BE2C (cell line): ENCODE results near the gene HEXD.
"Not testable (repeated sequence)": the region's sequence is repeated elsewhere in the genome, so short reads cannot be mapped to it uniquely, and the experiment has no call there.

ENCODE experiments used
- DNase-seq: peaks from one replicate; pipeline ENCODE4 v3.0.0-alpha.2; 2020
- H3K27me3 ChIP-seq: fragments of 250-450 bp; sonication (Bioruptor Pico); 2 replicates; pipeline ENCODE4 v1.5.1; 2020; ENCODE audit warnings: mild to moderate bottlenecking
- H3K36me3 ChIP-seq: fragments of 250-450 bp; sonication (Bioruptor Pico); 2 replicates; pipeline ENCODE4 v1.5.1; 2020; ENCODE audit warnings: mild to moderate bottlenecking
- H3K4me1 ChIP-seq: fragments of 250-450 bp; sonication (Bioruptor Pico); 2 replicates; pipeline ENCODE4 v1.5.1; 2020
- H3K4me3 ChIP-seq: 2 replicates; pipeline ENCODE4 v1.5.1; 2011; ENCODE audit warnings: low read depth, low read length
- H3K9me3 ChIP-seq: fragments of 250-450 bp; sonication (Bioruptor Pico); 2 replicates; pipeline ENCODE4 v1.5.1; 2020
- CTCF ChIP-seq: IDR thresholded peaks from 2 replicates; pipeline ENCODE4 v1.5.1; 2012; ENCODE audit warnings: mild to moderate bottlenecking, low read depth, low read length

Gene HEXD

GRCh38 chr17:82377924-82378740, 40.0 kb upstream of the HEXD start:
- TF ChIP-seq CTCF: no peak
- Histone ChIP-seq H3K27me3 (peaks cover 50% of the 10 kb centered on the region), H3K4me3 (no peak overlapping the region), H3K9me3 (no peaks in the 10 kb centered on the region), H3K4me1 (no peaks in the 10 kb centered on the region; the same call in 1 of the 2 replicates), H3K36me3 (no peaks in the 10 kb centered on the region)
- DNase-seq: no peak

GRCh38 chr17:82378741-82379021, 39.5 kb upstream of the HEXD start:
- H3K4me3 ChIP-seq: no peak overlapping the region
- TF ChIP-seq CTCF: no peak
- H3K27me3 ChIP-seq: peaks cover 48% of the 10 kb centered on the region
- DNase-seq: no peak
- no peaks in the 10 kb centered on the region for H3K36me3 ChIP-seq
- H3K9me3 ChIP-seq: no peaks in the 10 kb centered on the region
- H3K4me1 ChIP-seq: no peaks in the 10 kb centered on the region; the same call in 1 of the 2 replicates

GRCh38 chr17:82380860-82381702, 37.1 kb upstream of the HEXD start:
- no peak for TF ChIP-seq CTCF
- Histone ChIP-seq H3K27me3 (peaks cover 26% of the 10 kb centered on the region), H3K4me1 (peaks cover 13% of the 10 kb centered on the region), H3K9me3 (no peaks in the 10 kb centered on the region), H3K4me3 (peak overlapping the region; percentile 29), H3K36me3 (no peaks in the 10 kb centered on the region)
- no peak for DNase-seq

- not testable (repeated sequence) for DNase-seq, H3K4me3 ChIP-seq, H3K36me3 ChIP-seq, H3K9me3 ChIP-seq
- Histone ChIP-seq H3K27me3 (peaks cover 26% of the 10 kb centered on the region), H3K4me1 (peaks cover 13% of the 10 kb centered on the region)
These were observed 36.5 kb upstream of the HEXD start for GRCh38 chr17:82381703-82382009.

- not testable (repeated sequence) for H3K36me3 ChIP-seq, DNase-seq, H3K9me3 ChIP-seq, H3K4me3 ChIP-seq
- peaks cover 26% of the 10 kb centered on the region for H3K27me3 ChIP-seq
- H3K4me1 ChIP-seq: peaks cover 13% of the 10 kb centered on the region
These were observed 35.8 kb upstream of the HEXD start for GRCh38 chr17:82382220-82382932.

GRCh38 chr17:82382933-82383255, 35.3 kb upstream of the HEXD start:
- Histone ChIP-seq H3K36me3 (no peaks in the 10 kb centered on the region), H3K4me1 (peaks cover 13% of the 10 kb centered on the region), H3K27me3 (peaks cover 26% of the 10 kb centered on the region), H3K9me3 (no peaks in the 10 kb centered on the region), H3K4me3 (no peak overlapping the region)
- DNase-seq: no peak
- TF ChIP-seq CTCF: no peak

- H3K9me3 ChIP-seq: no peaks in the 10 kb centered on the region
- TF ChIP-seq CTCF: no peak
- DNase-seq: no peak
- peaks cover 21% of the 10 kb centered on the region for H3K27me3 ChIP-seq
- H3K4me1 ChIP-seq: peaks cover 13% of the 10 kb centered on the region
- H3K36me3 ChIP-seq: no peaks in the 10 kb centered on the region
- no peak overlapping the region for H3K4me3 ChIP-seq
These were observed 34.7 kb upstream of the HEXD start for GRCh38 chr17:82383411-82383810.
